T-helper 22 cell (primary cell): ENCODE results near the gene ARHGEF6.
"Not testable (repeated sequence)": the region's sequence is repeated elsewhere in the genome, so short reads cannot be mapped to it uniquely, and the experiment has no call there.

Experiments
- DNase-seq: peaks from one replicate; pipeline ENCODE4 v3.0.0-alpha.2; 2020; ENCODE audit warnings: low read depth

The ARHGEF6 gene, protein sequence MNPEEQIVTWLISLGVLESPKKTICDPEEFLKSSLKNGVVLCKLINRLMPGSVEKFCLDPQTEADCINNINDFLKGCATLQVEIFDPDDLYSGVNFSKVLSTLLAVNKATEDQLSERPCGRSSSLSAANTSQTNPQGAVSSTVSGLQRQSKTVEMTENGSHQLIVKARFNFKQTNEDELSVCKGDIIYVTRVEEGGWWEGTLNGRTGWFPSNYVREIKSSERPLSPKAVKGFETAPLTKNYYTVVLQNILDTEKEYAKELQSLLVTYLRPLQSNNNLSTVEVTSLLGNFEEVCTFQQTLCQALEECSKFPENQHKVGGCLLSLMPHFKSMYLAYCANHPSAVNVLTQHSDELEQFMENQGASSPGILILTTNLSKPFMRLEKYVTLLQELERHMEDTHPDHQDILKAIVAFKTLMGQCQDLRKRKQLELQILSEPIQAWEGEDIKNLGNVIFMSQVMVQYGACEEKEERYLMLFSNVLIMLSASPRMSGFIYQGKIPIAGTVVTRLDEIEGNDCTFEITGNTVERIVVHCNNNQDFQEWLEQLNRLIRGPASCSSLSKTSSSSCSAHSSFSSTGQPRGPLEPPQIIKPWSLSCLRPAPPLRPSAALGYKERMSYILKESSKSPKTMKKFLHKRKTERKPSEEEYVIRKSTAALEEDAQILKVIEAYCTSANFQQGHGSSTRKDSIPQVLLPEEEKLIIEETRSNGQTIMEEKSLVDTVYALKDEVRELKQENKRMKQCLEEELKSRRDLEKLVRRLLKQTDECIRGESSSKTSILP

DNA sequence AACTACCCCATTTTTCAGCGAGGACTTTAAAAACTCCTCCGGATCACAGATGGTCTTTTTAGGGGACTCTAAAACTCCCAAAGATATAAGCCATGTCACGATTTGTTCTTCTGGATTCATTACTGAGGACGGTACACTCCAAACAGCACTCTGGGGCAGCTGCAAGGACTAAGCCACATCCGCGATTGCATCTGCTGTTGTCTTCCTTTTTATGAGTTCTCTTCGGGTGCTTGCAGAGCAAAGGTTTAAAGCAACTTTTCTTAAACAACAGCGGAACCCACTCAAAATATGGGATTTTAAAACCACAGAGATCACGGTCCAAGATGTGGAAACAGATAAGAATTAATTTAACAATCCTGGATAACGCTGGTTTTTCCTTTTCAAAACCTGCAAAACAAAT, at the start of gene ARHGEF6:
TSS of gene ARHGEF6 (minus strand) at position 170 of the 400 bp plus-strand sequence. CDS start at position 120, 50 bp downstream.
- no peak for DNase-seq

DNA sequence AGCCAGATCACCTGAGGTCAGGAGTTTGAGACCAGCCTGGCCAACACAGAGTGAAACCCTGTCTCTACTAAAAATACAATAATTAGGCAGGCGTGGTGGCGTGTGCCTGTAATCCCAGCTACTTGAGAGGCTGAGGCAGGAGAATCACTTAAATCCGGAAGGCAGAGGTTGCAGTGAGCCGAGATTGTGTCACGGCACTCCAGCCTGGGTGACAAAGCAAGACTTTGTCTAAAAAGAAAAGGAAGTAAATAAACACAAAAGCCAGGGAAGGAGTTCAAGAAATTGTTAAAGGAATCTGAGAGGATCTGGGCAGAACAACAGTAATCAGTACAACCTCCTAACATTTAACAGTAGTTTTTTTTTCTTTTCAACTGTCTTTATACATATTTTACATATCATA, 48.7 kb upstream of the ARHGEF6 start:
- DNase-seq: no peak

DNA sequence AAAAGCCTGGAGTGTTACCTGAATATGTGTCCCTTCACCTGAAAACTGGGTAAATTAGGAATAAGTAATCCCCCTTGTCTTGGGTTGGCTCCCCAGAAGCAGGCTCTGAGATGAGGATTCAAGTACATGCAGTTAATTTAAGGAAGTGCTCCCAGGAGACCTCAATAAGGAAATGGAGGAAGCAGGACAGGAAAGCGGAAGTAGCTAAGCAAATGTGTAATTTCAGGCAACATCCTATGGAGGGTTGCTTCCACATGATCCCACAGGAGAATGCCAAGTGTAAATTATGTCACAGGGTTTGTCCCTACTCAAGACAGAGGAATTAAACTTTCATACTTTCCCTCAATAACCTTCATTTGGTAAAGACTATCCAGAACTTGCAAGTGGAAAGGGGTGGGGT, 48.1 kb upstream of the ARHGEF6 start:
- DNase-seq: no peak

DNA sequence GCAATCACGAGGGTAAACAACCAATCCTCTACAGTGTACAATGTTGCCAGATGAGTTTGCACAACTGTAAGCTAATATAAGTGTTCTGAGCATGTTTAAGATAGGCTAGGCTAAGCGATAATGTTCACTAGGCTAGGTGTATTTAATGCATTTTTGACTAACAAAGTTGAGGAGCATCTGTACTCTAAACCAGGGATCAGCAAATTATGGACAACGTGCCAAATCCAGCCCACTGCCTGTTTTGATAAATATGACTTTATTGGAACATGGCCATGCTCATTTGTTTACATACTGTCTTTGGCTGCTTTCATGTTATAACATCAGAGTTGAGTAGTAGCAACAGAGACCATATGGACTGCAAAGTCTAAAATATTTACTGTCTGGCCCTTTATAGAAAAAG, 46.3 kb upstream of the ARHGEF6 start:
- no peak for DNase-seq

DNA sequence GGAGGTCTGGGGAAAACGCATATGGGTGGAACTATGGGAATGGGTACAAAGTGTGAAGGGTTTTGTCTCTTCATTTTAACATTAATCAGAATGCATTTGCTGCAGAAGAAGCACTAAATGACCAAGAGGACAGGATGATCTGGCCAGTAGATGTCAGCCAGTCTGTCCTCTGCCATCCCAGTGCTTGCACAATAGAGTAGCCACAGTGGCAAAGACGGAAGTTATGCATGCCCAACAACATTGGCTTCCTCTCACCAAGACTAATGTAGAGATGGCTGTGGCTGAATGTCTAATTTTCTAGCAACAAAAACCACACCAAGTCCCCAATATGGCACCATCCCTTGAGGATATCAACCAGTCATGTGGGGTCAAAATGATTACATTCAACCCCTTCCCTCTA, 45.0 kb upstream of the ARHGEF6 start:
- no peak for DNase-seq

DNA sequence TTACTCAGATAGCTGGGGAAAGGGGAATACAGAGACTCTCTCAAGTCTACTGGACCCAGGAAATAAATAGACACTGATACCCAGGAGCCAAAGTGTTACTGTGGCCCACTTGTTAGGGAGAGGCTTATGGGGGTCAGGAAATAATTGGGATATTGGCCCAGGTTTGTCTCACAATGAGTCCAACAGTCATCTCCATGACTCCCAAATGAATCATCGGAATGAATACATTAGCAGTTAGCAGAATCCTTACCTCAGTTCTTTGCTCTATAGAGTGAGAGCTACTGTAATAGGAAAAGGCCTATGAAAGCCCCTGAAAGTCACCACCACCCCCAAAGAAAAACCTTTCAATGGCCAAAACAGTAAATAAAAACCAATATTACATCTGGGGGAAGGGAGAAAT, 42.4 kb upstream of the ARHGEF6 start:
- no peak for DNase-seq

DNA sequence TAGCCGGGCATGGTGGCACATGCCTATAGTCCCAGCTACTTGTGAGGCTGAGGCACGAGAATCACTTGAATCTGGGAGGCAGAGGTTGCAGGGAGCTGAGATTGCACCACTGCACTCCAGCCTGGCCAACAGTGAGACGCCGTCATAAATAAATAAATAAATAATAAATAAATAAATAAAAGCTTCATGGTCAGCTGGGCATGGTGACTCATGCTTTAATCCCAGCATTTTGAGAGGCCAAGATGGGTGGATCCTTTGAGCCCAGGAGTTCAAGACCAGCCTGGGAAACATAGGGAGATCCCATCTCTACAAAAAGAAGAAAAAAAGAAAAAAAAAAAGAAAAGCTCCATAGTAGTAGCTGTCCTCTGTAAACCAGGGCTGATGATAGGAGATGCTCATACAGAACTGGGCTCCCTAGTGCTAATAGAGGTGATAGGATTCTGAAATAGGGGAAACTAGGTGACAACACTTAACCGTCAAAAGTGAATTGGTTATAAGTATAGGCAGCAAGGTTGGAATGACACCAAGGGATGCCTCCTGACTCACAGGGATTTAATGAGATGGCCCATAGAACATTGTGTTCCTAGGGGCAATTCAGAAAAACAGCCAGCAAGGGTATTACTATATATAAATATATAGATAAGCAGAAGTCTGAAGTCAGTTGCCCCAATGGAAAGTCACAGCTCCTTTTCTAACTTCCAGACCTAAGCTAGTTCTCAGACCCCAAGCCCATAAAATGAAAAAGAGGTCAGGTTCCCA, 41.8 kb upstream of the ARHGEF6 start:
- no peak for DNase-seq

DNA sequence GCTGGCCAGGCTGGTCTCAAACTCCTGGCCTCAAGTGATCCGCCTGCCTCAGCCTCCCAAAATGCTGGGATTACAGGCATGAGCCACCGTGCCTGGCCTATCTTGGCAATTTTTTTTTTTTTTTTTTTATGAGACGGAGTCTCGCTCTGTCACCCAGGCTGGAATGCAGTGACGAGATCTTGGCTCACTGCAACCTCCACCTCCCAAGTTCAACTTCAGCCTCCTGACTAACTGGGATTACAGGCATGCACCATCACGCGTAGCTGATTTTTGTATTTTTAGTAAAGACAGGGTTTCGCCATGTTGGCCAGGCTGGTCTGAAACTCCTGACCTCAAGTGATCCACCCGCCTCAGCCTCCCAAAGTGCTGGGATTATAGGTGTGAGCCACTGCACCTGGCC, 39.0 kb upstream of the ARHGEF6 start:
- DNase-seq: not testable (repeated sequence)

DNA sequence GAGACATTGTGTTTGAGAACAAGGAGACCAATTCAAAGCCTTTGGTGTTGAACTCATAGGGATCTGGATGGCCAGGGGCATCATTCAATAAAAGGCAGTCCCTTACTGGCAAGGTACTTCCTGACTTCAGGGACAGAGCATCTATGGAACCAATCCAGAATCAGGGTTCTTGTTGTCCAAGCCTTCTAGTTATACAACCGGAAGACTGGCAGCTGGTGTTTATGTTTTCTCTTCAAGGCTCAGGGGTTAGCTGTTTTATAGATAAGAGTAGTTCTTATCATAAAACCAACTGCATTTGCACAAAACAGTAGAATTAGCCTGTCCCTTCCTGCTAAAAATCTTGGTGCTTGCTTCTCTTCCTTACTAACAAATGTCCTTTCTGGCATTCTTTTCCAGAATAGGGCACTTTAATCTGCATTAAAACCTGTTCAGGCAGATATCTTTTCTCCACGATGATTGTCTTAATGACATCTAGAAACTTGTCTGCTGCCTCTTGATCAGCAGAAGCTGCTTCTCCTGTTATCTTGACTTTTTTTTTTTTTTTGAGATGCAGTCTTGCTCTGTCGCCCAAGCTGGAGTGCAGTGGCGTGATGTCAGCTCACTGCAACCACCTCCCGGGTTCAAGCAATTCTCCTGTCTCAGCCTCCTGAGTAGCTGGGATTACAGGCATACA, 38.4 kb upstream of the ARHGEF6 start:
- no peak for DNase-seq

DNA sequence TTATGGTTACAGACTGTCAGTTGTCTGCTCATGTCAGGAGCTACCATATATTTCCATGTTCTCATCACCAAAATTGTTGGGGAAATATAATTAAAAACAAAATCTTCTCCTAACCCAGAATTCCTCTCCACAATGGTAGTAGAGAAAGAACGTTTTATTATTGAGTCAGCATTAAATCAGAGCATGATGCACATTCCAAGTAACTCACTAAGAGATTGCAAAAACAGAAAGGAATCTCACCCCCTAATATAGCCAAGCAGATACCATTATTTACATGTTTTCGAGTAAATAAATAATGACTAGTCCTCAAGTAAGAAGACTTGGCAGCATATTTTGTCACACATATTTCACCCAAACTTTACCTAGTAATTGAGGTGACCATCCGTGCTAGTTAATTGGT, 36.2 kb upstream of the ARHGEF6 start:
- no peak for DNase-seq

DNA sequence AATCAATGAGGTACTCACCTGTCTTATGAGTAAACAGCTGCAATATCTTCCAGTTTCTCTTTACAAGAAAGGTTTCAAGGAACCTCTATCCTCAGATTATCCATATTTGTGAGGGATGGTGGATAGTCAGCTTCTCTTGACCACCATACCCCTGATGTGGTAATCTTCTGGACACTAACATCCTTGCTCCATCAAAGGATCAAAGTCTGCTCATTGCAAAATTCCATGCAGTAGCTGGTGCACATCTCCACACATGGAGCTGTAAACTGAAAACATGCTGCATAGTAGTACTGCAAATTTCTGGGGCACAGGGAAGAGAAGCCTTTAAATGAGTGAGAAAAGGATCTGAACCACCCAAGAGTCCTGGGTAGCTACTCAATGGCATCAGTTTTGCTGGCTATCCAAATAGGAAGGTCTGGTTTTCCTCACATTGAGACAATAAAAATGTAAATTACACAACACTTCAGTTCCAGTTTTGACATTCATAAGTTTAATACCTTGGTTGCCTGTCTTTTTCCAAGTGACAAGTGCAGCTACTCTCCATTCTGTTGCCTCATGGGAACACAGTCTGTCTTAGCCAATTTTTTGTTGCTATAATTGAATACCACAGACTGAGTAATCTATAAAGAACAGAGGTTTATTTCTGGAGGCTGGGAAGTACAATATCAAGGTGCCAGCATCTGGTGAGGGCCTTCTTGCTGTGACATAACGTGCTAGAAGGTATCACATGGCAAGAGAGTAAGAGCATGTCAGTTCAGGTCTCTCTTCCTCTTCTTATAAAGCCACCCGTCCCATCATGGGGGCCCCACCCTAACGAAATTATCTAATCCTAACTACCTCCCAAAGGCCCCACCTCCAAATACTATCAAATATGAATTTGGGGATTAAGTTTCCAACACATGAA, 34.4 kb upstream of the ARHGEF6 start:
- DNase-seq: no peak

DNA sequence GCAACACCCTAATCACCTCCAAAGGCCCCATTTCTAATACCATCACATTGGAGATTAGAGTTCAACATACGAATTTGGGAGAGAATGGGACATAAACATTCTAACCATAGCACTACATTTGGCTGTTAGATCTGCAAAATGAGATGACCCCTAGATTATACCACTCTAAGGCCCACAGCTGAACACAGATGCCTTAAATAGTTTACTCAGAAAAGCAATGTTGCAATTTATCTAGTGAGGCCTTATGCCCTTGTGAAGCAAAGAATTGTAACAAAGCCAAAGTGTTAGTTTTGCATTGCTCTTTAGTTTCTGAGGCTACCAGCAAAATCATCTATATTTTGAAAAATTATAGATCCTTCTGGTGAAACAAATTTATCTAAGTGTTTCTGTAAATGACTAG, 31.6 kb upstream of the ARHGEF6 start:
- no peak for DNase-seq

DNA sequence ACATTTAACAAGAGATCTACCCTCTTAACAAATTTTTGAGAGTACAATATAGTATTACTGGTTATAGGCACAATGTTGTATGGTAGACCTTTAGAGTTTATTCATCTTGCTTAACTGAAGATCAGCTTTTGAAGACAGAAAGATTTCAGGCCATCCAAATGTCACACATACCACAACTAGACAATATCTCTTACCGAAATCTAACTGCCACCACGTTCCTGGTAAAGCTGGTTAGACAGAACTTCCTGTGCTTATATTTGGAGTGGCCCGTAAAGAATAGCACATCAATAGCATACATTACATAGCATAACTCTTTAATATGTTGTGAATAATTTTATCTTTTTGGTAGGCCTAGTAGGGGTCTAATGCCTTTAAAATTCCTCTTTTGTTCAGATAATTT, 29.8 kb upstream of the ARHGEF6 start:
- no peak for DNase-seq

DNA sequence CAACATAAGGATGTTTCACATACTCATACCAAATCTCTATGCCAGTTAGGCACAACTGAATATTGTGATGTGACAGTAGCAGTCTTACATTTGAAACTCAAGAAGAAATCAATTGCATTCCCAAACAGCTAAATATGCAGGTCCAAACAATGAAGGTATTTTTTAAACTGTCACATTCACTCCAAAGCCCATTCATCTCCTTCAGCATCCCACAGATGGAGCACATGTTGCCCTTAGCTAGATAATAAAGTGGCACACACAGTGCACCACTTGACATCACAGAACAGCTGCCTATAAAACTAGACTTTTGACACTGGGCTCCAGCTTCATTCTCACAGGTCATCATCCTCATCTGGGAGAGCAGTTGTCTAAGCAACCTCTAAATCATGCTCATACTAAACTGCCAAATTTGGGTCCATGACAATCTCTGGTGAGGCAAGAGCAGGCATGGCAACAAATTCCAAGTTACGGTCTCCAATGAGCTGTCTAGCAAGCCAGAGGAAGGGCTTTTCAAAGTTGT, 26.2 kb upstream of the ARHGEF6 start:
- DNase-seq: no peak

DNA sequence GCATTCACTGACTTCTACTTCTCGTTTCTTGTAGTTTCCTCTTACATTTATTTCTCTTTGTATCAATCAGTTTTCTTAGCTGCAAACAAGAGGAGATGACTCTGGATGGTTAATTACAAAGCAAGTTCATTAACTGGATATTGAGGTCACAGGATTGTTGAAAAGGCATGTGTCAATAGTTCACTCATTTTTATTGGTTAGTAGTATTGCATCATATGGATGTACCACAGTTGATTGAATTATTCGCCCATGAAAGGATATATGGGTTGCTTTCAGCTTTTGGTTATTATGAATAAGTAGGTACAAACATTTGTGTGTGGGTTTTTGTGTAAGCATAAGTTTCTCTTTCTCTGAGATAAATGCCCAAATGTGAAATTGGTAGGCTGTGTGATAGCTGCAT, 21.8 kb upstream of the ARHGEF6 start:
- DNase-seq: no peak

DNA sequence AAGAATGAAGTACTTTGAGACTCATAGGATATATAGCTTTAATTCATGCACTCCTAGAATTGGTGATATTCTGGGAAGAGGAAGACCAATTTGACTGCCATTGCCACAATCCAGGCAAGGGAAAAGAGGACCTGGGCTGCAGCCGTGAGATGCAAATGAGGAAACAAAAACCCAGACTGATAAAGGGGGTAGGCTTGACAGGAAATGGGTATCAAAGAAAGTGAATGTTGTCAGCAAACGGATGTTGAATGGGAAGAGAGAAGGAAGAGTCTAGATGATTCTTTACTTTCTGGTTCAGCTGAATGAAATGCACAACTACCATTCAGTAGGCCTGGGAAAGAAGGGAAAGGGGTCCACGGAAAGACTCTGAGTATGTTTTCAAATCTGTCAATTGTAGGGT, 17.1 kb upstream of the ARHGEF6 start:
- DNase-seq: no peak

DNA sequence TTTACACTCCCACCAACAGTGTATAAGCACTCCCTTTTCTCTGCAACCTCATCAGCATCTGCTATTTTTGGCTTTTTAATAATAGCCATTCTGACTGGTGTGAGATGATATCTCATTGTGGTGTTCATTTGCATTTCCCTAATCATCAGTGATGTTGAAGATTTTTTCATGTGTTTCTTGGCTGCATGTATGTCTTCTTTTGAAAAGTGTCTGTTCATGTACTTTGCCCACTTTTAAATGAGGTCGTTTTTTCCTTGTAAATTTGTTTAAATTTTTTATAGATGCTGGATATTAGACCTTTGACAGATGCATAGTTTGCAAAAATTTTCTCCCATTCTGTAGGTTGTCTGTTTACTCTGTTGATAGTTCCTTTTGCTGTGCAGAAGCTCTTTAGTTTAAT, 14.4 kb upstream of the ARHGEF6 start:
- DNase-seq: not testable (repeated sequence)

DNA sequence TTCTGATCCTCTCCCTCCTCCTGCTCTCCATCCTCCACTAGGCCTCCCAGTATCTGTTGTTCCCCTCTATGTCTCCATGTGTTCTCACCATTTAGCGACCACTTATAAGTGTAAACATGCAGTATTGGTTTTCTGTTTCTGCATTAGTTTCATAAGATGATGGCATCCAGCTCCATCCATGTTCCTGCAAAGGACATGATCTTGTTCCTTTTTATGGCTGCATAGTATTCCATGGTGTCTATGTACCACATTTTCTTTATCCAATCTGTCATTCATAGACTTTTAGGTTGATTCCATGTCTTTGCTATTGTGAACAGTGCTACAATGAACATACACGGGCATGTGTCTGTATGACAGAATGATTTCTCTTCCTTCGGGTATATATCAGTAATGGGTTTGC, 13.9 kb upstream of the ARHGEF6 start:
- not testable (repeated sequence) for DNase-seq

DNA sequence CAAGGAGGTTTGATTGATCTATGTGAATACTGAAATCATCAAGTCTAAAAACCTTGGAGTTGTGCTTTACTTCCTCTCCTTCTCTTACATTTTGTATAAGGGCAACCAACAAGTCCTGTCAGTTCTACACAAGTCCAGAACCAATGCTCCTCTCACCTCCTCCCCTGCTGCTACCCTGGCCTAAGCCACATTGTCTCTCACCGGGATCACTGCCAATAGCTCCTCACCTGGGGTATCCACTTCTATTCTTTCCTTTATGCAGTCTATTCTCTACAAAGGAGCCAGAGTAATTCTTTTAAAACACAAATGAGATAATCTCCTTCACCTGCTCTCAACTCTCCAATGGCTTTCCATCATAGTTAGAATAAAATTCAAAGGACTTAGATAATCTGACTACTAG, 13.3 kb upstream of the ARHGEF6 start:
- DNase-seq: no peak

DNA sequence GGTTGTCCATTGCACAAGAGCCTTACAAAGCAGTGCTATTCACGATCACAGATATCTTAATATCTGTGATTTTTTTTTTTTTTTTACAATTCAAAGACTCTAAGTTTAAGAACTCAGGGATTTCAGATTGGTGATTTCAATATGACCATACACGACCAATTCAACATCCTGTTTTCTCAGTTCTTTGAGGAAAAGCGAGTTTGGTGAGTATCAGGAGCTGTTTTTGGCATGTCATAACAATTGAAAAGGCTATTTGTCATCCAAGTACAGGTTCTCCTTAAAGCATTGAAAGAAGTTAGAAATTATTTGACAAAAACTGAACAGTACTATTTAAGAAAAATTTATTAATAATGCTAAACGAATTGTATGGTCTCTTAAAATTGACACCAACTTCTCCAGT, 9.1 kb upstream of the ARHGEF6 start:
- no peak for DNase-seq

DNA sequence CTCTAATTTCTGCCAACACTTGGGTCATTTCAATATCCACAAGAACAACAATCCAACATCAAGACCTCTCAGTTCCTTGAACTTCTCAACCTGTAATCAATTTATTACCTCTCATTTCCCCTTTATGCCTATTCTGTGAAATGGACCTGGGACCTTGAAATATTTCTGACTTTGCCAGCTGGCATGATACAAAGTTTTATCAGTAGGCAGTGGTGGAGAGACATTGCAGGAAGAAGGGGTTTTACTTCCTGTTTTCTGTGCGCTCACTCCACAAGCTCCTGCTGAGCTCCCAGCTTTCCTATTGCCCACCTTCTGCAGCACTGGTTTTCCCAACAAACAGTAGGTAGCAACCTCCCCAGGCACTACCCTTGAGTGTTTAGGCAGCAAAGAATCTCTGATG, 3.5 kb upstream of the ARHGEF6 start:
- no peak for DNase-seq
